SK-N-MC (cell line): ENCODE data around the gene PROK1.

ENCODE experiments used
- EZH2 ChIP-seq: fragments of 200-600 bp; sonication (generic); IDR thresholded peaks from one replicate; pipeline ENCODE4 v1.6.1; 2017; ENCODE audit warnings: antibody characterized with exemption
- FOXP2 ChIP-seq: optimal IDR thresholded peaks from 2 replicates; pipeline ENCODE3; 2011; ENCODE audit warnings: mild to moderate bottlenecking, moderate library complexity; ENCODE audit not compliant: insufficient read depth; ENCODE audit errors: extremely low read length, control extremely low read depth
- POLR2AphosphoS5 ChIP-seq: IDR thresholded peaks from 2 replicates; pipeline ENCODE4 v1.6.1; 2012; ENCODE audit warnings: mild to moderate bottlenecking, low read depth, low read length, borderline replicate concordance

DNA sequence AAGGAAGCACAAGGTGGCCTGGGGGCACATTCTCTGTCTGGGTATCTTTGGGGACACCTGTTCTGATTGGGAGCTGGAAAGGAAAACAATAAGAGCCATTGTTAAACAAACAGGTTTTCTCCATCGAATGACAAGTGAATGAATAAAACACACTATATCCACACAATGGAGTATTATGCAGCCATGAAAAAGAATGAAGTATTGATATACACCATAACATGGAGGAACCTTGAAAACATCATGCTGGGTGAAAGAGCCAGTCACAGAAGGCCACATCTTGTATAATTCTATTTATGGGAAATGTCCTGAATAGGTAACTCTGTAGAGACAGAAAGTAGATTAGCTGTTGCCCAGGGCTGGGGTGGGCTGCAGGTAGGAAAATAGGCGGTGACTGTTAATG is 11.1 kb downstream of the PROK1 start:
- TF ChIP-seq FOXP2 (no peak), POLR2AphosphoS5 (no peak), EZH2 (no peak)
